Measurements from ENCODE around the gene BRAF. TPM values are rescaled to one million over a fixed set of nuclear protein-coding genes. Genes with fewer than 3 reads are reported as not detected.
"Not testable (repeated sequence)": the region's sequence is repeated elsewhere in the genome, so short reads cannot be mapped to it uniquely, and the experiment has no call there.

Gene BRAF
- total RNA-seq, 1 donor from 2014 or later: 13.3 TPM

GRCh38 chr7:140961117-140961516 is 36.4 kb upstream of the BRAF start:
- TF ChIP-seq CTCF (IDR thresholded peaks at IDR 0.05; ENCODE audit: insufficient read depth, low read length, poor library complexity, severe bottlenecking): no peak
- no peak for DNase-seq (ENCODE audit: low read depth)
- Histone ChIP-seq H3K36me3 (ENCODE audit: control insufficient read depth, insufficient read depth, low read length) (no peaks in the 10 kb centered on the region), H3K27me3 (ENCODE audit: control insufficient read depth, insufficient read depth, low read length) (no peaks in the 10 kb centered on the region), H3K4me3 (ENCODE audit: low read depth, low read length) (no peak overlapping the region)

- H3K27me3 ChIP-seq (ENCODE audit: control insufficient read depth, insufficient read depth, low read length); DNase-seq (ENCODE audit: low read depth); H3K4me3 ChIP-seq (ENCODE audit: low read depth, low read length); H3K36me3 ChIP-seq (ENCODE audit: control insufficient read depth, insufficient read depth, low read length): not testable (repeated sequence)
Measured at GRCh38 chr7:140956997-140957396, 32.3 kb upstream of the BRAF start.

GRCh38 chr7:140945940-140946339 is 21.2 kb upstream of the BRAF start:
- Histone ChIP-seq H3K36me3 (ENCODE audit: control insufficient read depth, insufficient read depth, low read length) (no peaks in the 10 kb centered on the region), H3K4me3 (ENCODE audit: low read depth, low read length) (no peak overlapping the region), H3K27me3 (ENCODE audit: control insufficient read depth, insufficient read depth, low read length) (no peaks in the 10 kb centered on the region)
- TF ChIP-seq CTCF (IDR thresholded peaks at IDR 0.05; ENCODE audit: insufficient read depth, low read length, poor library complexity, severe bottlenecking): no peak
- no peak for DNase-seq (ENCODE audit: low read depth)

- DNase-seq (ENCODE audit: low read depth); H3K27me3 ChIP-seq (ENCODE audit: control insufficient read depth, insufficient read depth, low read length): not testable (repeated sequence)
Measured at GRCh38 chr7:140942242-140942641, 17.5 kb upstream of the BRAF start.

GRCh38 chr7:140940898-140941297 is 16.2 kb upstream of the BRAF start:
- no peak for DNase-seq (ENCODE audit: low read depth)
- H3K4me3 ChIP-seq (ENCODE audit: low read depth, low read length): no peak overlapping the region
- no peak for TF ChIP-seq CTCF (IDR thresholded peaks at IDR 0.05; ENCODE audit: insufficient read depth, low read length, poor library complexity, severe bottlenecking)
- no peaks in the 10 kb centered on the region for H3K27me3 ChIP-seq (ENCODE audit: control insufficient read depth, insufficient read depth, low read length)
- H3K36me3 ChIP-seq (ENCODE audit: control insufficient read depth, insufficient read depth, low read length): no peaks in the 10 kb centered on the region

More at GRCh38 chr7:140942242-140942641, 17.5 kb upstream of the BRAF start:
- not testable (repeated sequence) for H3K4me3 ChIP-seq (ENCODE audit: low read depth, low read length); H3K36me3 ChIP-seq (ENCODE audit: control insufficient read depth, insufficient read depth, low read length)

GRCh38 chr7:140937702-140938264 is 13.1 kb upstream of the BRAF start:
- no peak for DNase-seq (ENCODE audit: low read depth)
- TF ChIP-seq CTCF (IDR thresholded peaks at IDR 0.05; ENCODE audit: insufficient read depth, low read length, poor library complexity, severe bottlenecking): no peak
- no peaks in the 10 kb centered on the region for H3K36me3 ChIP-seq (ENCODE audit: control insufficient read depth, insufficient read depth, low read length)
- H3K27me3 ChIP-seq (ENCODE audit: control insufficient read depth, insufficient read depth, low read length): no peaks in the 10 kb centered on the region
- no peak overlapping the region for H3K4me3 ChIP-seq (ENCODE audit: low read depth, low read length)

GRCh38 chr7:140928491-140929309 is 4.0 kb upstream of the BRAF start:
- no peaks in the 10 kb centered on the region for H3K36me3 ChIP-seq (ENCODE audit: control insufficient read depth, insufficient read depth, low read length)
- H3K4me3 ChIP-seq (ENCODE audit: low read depth, low read length): no peak overlapping the region
- no peak for DNase-seq (ENCODE audit: low read depth)
- TF ChIP-seq CTCF (IDR thresholded peaks at IDR 0.05; ENCODE audit: insufficient read depth, low read length, poor library complexity, severe bottlenecking): no peak
- H3K27me3 ChIP-seq (ENCODE audit: control insufficient read depth, insufficient read depth, low read length): no peaks in the 10 kb centered on the region

- not testable (repeated sequence) for H3K4me3 ChIP-seq (ENCODE audit: low read depth, low read length); H3K36me3 ChIP-seq (ENCODE audit: control insufficient read depth, insufficient read depth, low read length); H3K27me3 ChIP-seq (ENCODE audit: control insufficient read depth, insufficient read depth, low read length); DNase-seq (ENCODE audit: low read depth)
Measured at GRCh38 chr7:140927945-140928344, 3.2 kb upstream of the BRAF start.
